Hepatic stellate cell (primary cell): ENCODE data around the gene FOXD1.

ENCODE experiments used
- DNase-seq: peaks from one replicate; pipeline ENCODE4 v3.0.0; 2011; ENCODE audit warnings: low spot score

Gene FOXD1

GRCh38 chr5:73440262-73440661, 8.3 kb downstream of the FOXD1 start:
- no peak for DNase-seq

- DNase-seq: no peak
Observed at GRCh38 chr5:73438645-73439470, 9.7 kb downstream of the FOXD1 start.

- no peak for DNase-seq
Observed at GRCh38 chr5:73437777-73438644, 10.6 kb downstream of the FOXD1 start.

GRCh38 chr5:73437101-73437776, 11.3 kb downstream of the FOXD1 start:
- DNase-seq: peak; percentile 74

GRCh38 chr5:73436535-73437100, 12.0 kb downstream of the FOXD1 start:
- DNase-seq: no peak

- DNase-seq: no peak
Observed at GRCh38 chr5:73435759-73436534, 12.6 kb downstream of the FOXD1 start.

- DNase-seq: no peak
Observed at GRCh38 chr5:73434907-73435306, 13.7 kb downstream of the FOXD1 start.

- no peak for DNase-seq
Observed at GRCh38 chr5:73434461-73434860, 14.1 kb downstream of the FOXD1 start.

- no peak for DNase-seq
Observed at GRCh38 chr5:73433982-73434342, 14.6 kb downstream of the FOXD1 start.

- DNase-seq: no peak
Observed at GRCh38 chr5:73433272-73433981, 15.2 kb downstream of the FOXD1 start.

GRCh38 chr5:73431204-73431851, 17.2 kb downstream of the FOXD1 start:
- no peak for DNase-seq

GRCh38 chr5:73426034-73426433, 22.5 kb downstream of the FOXD1 start:
- DNase-seq: no peak

GRCh38 chr5:73424556-73424977, 24.0 kb downstream of the FOXD1 start:
- no peak for DNase-seq

- DNase-seq: no peak
Observed at GRCh38 chr5:73422164-73422563, 26.4 kb downstream of the FOXD1 start.

- no peak for DNase-seq
Observed at GRCh38 chr5:73420666-73421065, 27.9 kb downstream of the FOXD1 start.

- DNase-seq: peak; percentile 53
Observed at GRCh38 chr5:73419465-73420390, 28.8 kb downstream of the FOXD1 start.

- no peak for DNase-seq
Observed at GRCh38 chr5:73419117-73419464, 29.5 kb downstream of the FOXD1 start.

- DNase-seq: no peak
Observed at GRCh38 chr5:73418244-73418691, 30.3 kb downstream of the FOXD1 start.
